ENCODE results near the gene MRPL17.
A peak's percentile ranks its signal among the peaks of the same experiment; 100 is the strongest.
"Not testable (repeated sequence)": the region's sequence is repeated elsewhere in the genome, so short reads cannot be mapped to it uniquely, and the experiment has no call there.

Gene MRPL17

GRCh38 chr11:6684068-6684467 lies 928 bp upstream of the MRPL17 start:
- not testable (repeated sequence) for H3K27ac ChIP-seq (ENCODE audit: low read length, poor library complexity, severe bottlenecking); H2AFZ ChIP-seq (ENCODE audit: low read depth, low read length); H4K91ac ChIP-seq (ENCODE audit: low read length); H3K27me3 ChIP-seq (ENCODE audit: control insufficient read depth in 1 of 2, insufficient read depth in 1 of 2, low read length in 2 of 2); H2BK15ac ChIP-seq (ENCODE audit: low read depth, poor library complexity, severe bottlenecking); H2BK5ac ChIP-seq (ENCODE audit: low read depth, low read length, poor library complexity, severe bottlenecking); H3K4me2 ChIP-seq (ENCODE audit: low read length, poor library complexity, severe bottlenecking); H3K4ac ChIP-seq (ENCODE audit: low read depth in 1 of 2, low read length in 2 of 2); DNase-seq; H3K9me3 ChIP-seq (ENCODE audit: control insufficient read depth, low read length); H3K23ac ChIP-seq (ENCODE audit: low read length in 2 of 2); H3K4me1 ChIP-seq (ENCODE audit: control insufficient read depth, insufficient read depth, low read depth, low read length); H3K14ac ChIP-seq (ENCODE audit: low read length in 2 of 2); H3K79me1 ChIP-seq (replicated peaks; ENCODE audit: low read length, poor library complexity, severe bottlenecking); H2BK120ac ChIP-seq (ENCODE audit: low read depth, low read length); H3K18ac ChIP-seq (ENCODE audit: low read depth in 1 of 2, low read length in 2 of 2)
- H3K36me3 ChIP-seq (ENCODE audit: control insufficient read depth in 1 of 2, insufficient read depth in 2 of 2, low read depth in 1 of 2, low read length in 2 of 2): peaks cover 11 to 27% of the 10 kb centered on the region in 2 experiments
- peak overlapping the region in 1 of 2 experiments; percentile 86 for H3K4me3 ChIP-seq (ENCODE audit: insufficient read depth in 1 of 2, low read depth in 1 of 2, low read length in 2 of 2)
- peak overlapping the region in 1 of 2 experiments; percentile 38 for H2BK12ac ChIP-seq (ENCODE audit: low read length in 2 of 2)
- peak overlapping the region; percentile 97 for H3K9ac ChIP-seq (ENCODE audit: low read length)
- WGBS: 96% methylated on average over 13 of the region's 14 CpGs
- H2AK5ac ChIP-seq (ENCODE audit: low read length, severe bottlenecking): peak overlapping the region; percentile 17
- H4K8ac ChIP-seq (ENCODE audit: low read length): peak overlapping the region; percentile 27

- peak overlapping the region; percentile 10 to 65 for H3K4ac ChIP-seq (ENCODE audit: low read depth in 1 of 2, low read length in 2 of 2)
- H3K27ac ChIP-seq (ENCODE audit: low read length, poor library complexity, severe bottlenecking): peak overlapping the region; percentile 96
- H3K36me3 ChIP-seq (ENCODE audit: control insufficient read depth in 1 of 2, insufficient read depth in 2 of 2, low read depth in 1 of 2, low read length in 2 of 2): peaks cover 11 to 29% of the 10 kb centered on the region in 2 experiments
- H3K18ac ChIP-seq (ENCODE audit: low read depth in 1 of 2, low read length in 2 of 2): peak overlapping the region in 1 of 2 experiments; percentile 100
- H3K9me3 ChIP-seq (ENCODE audit: control insufficient read depth, low read length): no peaks in the 10 kb centered on the region
- no peak overlapping the region for H4K91ac ChIP-seq (ENCODE audit: low read length)
- peak overlapping the region; percentile 97 for H3K9ac ChIP-seq (ENCODE audit: low read length)
- no peak overlapping the region for H2BK120ac ChIP-seq (ENCODE audit: low read depth, low read length)
- H3K27me3 ChIP-seq (ENCODE audit: control insufficient read depth in 1 of 2, insufficient read depth in 1 of 2, low read length in 2 of 2): no peaks in the 10 kb centered on the region
- peaks cover 5% of the 10 kb centered on the region for H3K79me1 ChIP-seq (replicated peaks; ENCODE audit: low read length, poor library complexity, severe bottlenecking)
- H2BK15ac ChIP-seq (ENCODE audit: low read depth, poor library complexity, severe bottlenecking): peak overlapping the region; percentile 15
- H3K4me3 ChIP-seq (ENCODE audit: insufficient read depth in 1 of 2, low read depth in 1 of 2, low read length in 2 of 2): peak overlapping the region; percentile 86 to 97
- H2AFZ ChIP-seq (ENCODE audit: low read depth, low read length): no peak overlapping the region
- no peak for DNase-seq
- peak overlapping the region; percentile 65 for H3K4me2 ChIP-seq (ENCODE audit: low read length, poor library complexity, severe bottlenecking)
- peaks cover 6% of the 10 kb centered on the region for H3K4me1 ChIP-seq (ENCODE audit: control insufficient read depth, insufficient read depth, low read depth, low read length)
- peak overlapping the region in 1 of 2 experiments; percentile 82 for H3K14ac ChIP-seq (ENCODE audit: low read length in 2 of 2)
- no peak overlapping the region for H3K23ac ChIP-seq (ENCODE audit: low read length in 2 of 2)
- H2BK5ac ChIP-seq (ENCODE audit: low read depth, low read length, poor library complexity, severe bottlenecking): no peak overlapping the region
- H2BK12ac ChIP-seq (ENCODE audit: low read length in 2 of 2): no peak overlapping the region
- peak overlapping the region; percentile 61 for H2AK5ac ChIP-seq (ENCODE audit: low read length, severe bottlenecking)
- peak overlapping the region; percentile 72 for H4K8ac ChIP-seq (ENCODE audit: low read length)
- under 1% methylated on average over 9 of the region's 10 CpGs for WGBS
These were observed 577 bp downstream of the MRPL17 start for GRCh38 chr11:6682591-6682935.

- Histone ChIP-seq H4K91ac (ENCODE audit: low read length) (peak overlapping the region; percentile 46), H2BK15ac (ENCODE audit: low read depth, poor library complexity, severe bottlenecking) (no peak overlapping the region), H3K4ac (ENCODE audit: low read depth in 1 of 2, low read length in 2 of 2) (peak overlapping the region in 1 of 2 experiments; percentile 65), H3K9ac (ENCODE audit: low read length) (peak overlapping the region; percentile 97), H3K4me3 (ENCODE audit: insufficient read depth in 1 of 2, low read depth in 1 of 2, low read length in 2 of 2) (peak overlapping the region; percentile 86 to 97), H3K4me1 (ENCODE audit: control insufficient read depth, insufficient read depth, low read depth, low read length) (peaks cover 6% of the 10 kb centered on the region), H3K18ac (ENCODE audit: low read depth in 1 of 2, low read length in 2 of 2) (peak overlapping the region in 1 of 2 experiments; percentile 71), H3K27ac (ENCODE audit: low read length, poor library complexity, severe bottlenecking) (no peak overlapping the region), H2BK120ac (ENCODE audit: low read depth, low read length) (no peak overlapping the region), H2AK5ac (ENCODE audit: low read length, severe bottlenecking) (peak overlapping the region; percentile 61), H3K4me2 (ENCODE audit: low read length, poor library complexity, severe bottlenecking) (peak overlapping the region; percentile 65), H3K23ac (ENCODE audit: low read length in 2 of 2) (no peak overlapping the region), H3K79me1 (replicated peaks; ENCODE audit: low read length, poor library complexity, severe bottlenecking) (peaks cover 5% of the 10 kb centered on the region), H2AFZ (ENCODE audit: low read depth, low read length) (no peak overlapping the region), H3K27me3 (ENCODE audit: control insufficient read depth in 1 of 2, insufficient read depth in 1 of 2, low read length in 2 of 2) (no peaks in the 10 kb centered on the region), H2BK5ac (ENCODE audit: low read depth, low read length, poor library complexity, severe bottlenecking) (no peak overlapping the region), H2BK12ac (ENCODE audit: low read length in 2 of 2) (peak overlapping the region in 1 of 2 experiments; percentile 37), H3K14ac (ENCODE audit: low read length in 2 of 2) (peak overlapping the region in 1 of 2 experiments; percentile 35), H4K8ac (ENCODE audit: low read length) (no peak overlapping the region), H3K36me3 (ENCODE audit: control insufficient read depth in 1 of 2, insufficient read depth in 2 of 2, low read depth in 1 of 2, low read length in 2 of 2) (peaks cover 11 to 29% of the 10 kb centered on the region in 2 experiments), H3K9me3 (ENCODE audit: control insufficient read depth, low read length) (no peaks in the 10 kb centered on the region)
- peak; percentile 30 for DNase-seq
- 48% methylated on average over 5 of the region's 5 CpGs for WGBS
These were observed 1.2 kb downstream of the MRPL17 start for GRCh38 chr11:6681949-6682348.

- no peak overlapping the region for H3K27ac ChIP-seq (ENCODE audit: low read length, poor library complexity, severe bottlenecking)
- no peak overlapping the region for H2AFZ ChIP-seq (ENCODE audit: low read depth, low read length)
- no peak overlapping the region for H3K14ac ChIP-seq (ENCODE audit: low read length in 2 of 2)
- H3K18ac ChIP-seq (ENCODE audit: low read depth in 1 of 2, low read length in 2 of 2): no peak overlapping the region
- no peak overlapping the region for H2AK5ac ChIP-seq (ENCODE audit: low read length, severe bottlenecking)
- peak overlapping the region; percentile 33 for H3K4me2 ChIP-seq (ENCODE audit: low read length, poor library complexity, severe bottlenecking)
- H3K9ac ChIP-seq (ENCODE audit: low read length): peak overlapping the region; percentile 97
- 38% methylated on average over 1 of the region's 1 CpG for WGBS
- H4K91ac ChIP-seq (ENCODE audit: low read length): peak overlapping the region; percentile 2
- H2BK120ac ChIP-seq (ENCODE audit: low read depth, low read length): no peak overlapping the region
- H3K9me3 ChIP-seq (ENCODE audit: control insufficient read depth, low read length): no peaks in the 10 kb centered on the region
- H3K4ac ChIP-seq (ENCODE audit: low read depth in 1 of 2, low read length in 2 of 2): no peak overlapping the region
- peaks cover 5% of the 10 kb centered on the region for H3K79me1 ChIP-seq (replicated peaks; ENCODE audit: low read length, poor library complexity, severe bottlenecking)
- peak overlapping the region in 1 of 2 experiments; percentile 86 for H3K4me3 ChIP-seq (ENCODE audit: insufficient read depth in 1 of 2, low read depth in 1 of 2, low read length in 2 of 2)
- H3K23ac ChIP-seq (ENCODE audit: low read length in 2 of 2): no peak overlapping the region
- peak; percentile 33 for DNase-seq
- no peak overlapping the region for H2BK12ac ChIP-seq (ENCODE audit: low read length in 2 of 2)
- no peak overlapping the region for H2BK5ac ChIP-seq (ENCODE audit: low read depth, low read length, poor library complexity, severe bottlenecking)
- H3K36me3 ChIP-seq (ENCODE audit: control insufficient read depth in 1 of 2, insufficient read depth in 2 of 2, low read depth in 1 of 2, low read length in 2 of 2): peaks cover 11 to 29% of the 10 kb centered on the region in 2 experiments
- peak overlapping the region; percentile 69 for H4K8ac ChIP-seq (ENCODE audit: low read length)
- no peak overlapping the region for H2BK15ac ChIP-seq (ENCODE audit: low read depth, poor library complexity, severe bottlenecking)
- H3K4me1 ChIP-seq (ENCODE audit: control insufficient read depth, insufficient read depth, low read depth, low read length): peaks cover 6% of the 10 kb centered on the region
- no peaks in the 10 kb centered on the region for H3K27me3 ChIP-seq (ENCODE audit: control insufficient read depth in 1 of 2, insufficient read depth in 1 of 2, low read length in 2 of 2)
These were observed 1.6 kb downstream of the MRPL17 start for GRCh38 chr11:6681505-6681904.

All from mesenchymal stem cell (in vitro differentiated cells and primary cell).